H1 (cell line): ENCODE results near the gene MOCS3. TPM values are rescaled to one million over a fixed set of nuclear protein-coding genes. Genes with fewer than 3 reads are reported as not detected.

Experiments used
- CTCF ChIA-PET: fragments of 300-600 bp; sonication (Branson Sonifier 250); formaldehyde crosslinking; loops from one replicate; lab custom pipeline; 2021; ENCODE audit not compliant: partially characterized antibody; lab: Charles Lee
- POLR2A ChIA-PET: fragments of 300-600 bp; sonication (Branson Sonifier 250); formaldehyde crosslinking; loops from one replicate; lab custom pipeline; 2021; ENCODE audit warnings: inconsistent platforms; ENCODE audit not compliant: partially characterized antibody; lab: Charles Lee
- DNase-seq, 2 experiments: peaks; one replicate each; pipeline versions ENCODE4 v3.0.0 to v3.0.0-alpha.2; 2010 to 2022; ENCODE audit warnings: low spot score in 2 of 2, low read depth in 1 of 2, mixed read lengths in 1 of 2
- FAIRE-seq: peaks from 2 replicates; lab custom pipeline; 2011; peaks lifted over from hg19 to GRCh38; lab: Jason Lieb, UNC
- H2AFZ ChIP-seq: 2 replicates; pipeline ENCODE4 v1.8.1; 2012; ENCODE audit warnings: low read length, inconsistent platforms
- H2AK5ac ChIP-seq: 2 replicates; pipeline ENCODE4 v1.6.1; 2013; ENCODE audit warnings: low read depth, low read length
- H2BK120ac ChIP-seq: replicated peaks from 2 replicates; pipeline ENCODE3; 2013; ENCODE audit warnings: low read depth, low read length, inconsistent platforms
- H2BK12ac ChIP-seq: 2 replicates; pipeline ENCODE4 v1.6.1; 2013; ENCODE audit warnings: low read depth, low read length
- H2BK15ac ChIP-seq: 2 replicates; pipeline ENCODE4 v1.6.1; 2013; ENCODE audit warnings: low read length
- H2BK20ac ChIP-seq: 2 replicates; pipeline ENCODE4 v1.6.1; 2013; ENCODE audit warnings: low read length
- H2BK5ac ChIP-seq: 2 replicates; pipeline ENCODE4 v1.6.1; 2013; ENCODE audit warnings: low read depth, low read length
- H3K14ac ChIP-seq: 2 replicates; pipeline ENCODE4 v1.6.1; 2013; ENCODE audit warnings: inconsistent platforms; ENCODE audit not compliant: insufficient read length
- H3K18ac ChIP-seq: 2 replicates; pipeline ENCODE4 v1.6.1; 2013; ENCODE audit warnings: low read length; ENCODE audit errors: extremely low read depth
- H3K23ac ChIP-seq: 2 replicates; pipeline ENCODE4 v1.6.1; 2013; ENCODE audit warnings: inconsistent platforms; ENCODE audit not compliant: insufficient read length
- H3K23me2 ChIP-seq: 2 replicates; pipeline ENCODE4 v1.6.1; 2013; ENCODE audit warnings: low read depth, low read length
- H3K27ac ChIP-seq: 2 replicates; pipeline ENCODE4 v1.6.1; 2011; ENCODE audit warnings: low read depth, low read length, inconsistent platforms
- H3K27me3 ChIP-seq, 4 experiments: replicated peaks in 1 of 4; 1 replicate in 1 of 4; 2 replicates in 3 of 4; pipeline versions ENCODE4 v1.6.1 to v1.8.1; 2011 to 2013; ENCODE audit warnings: low read length in 3 of 4, mild to moderate bottlenecking in 3 of 4, inconsistent platforms in 2 of 4, mixed read lengths in 2 of 4, moderate library complexity in 1 of 4; ENCODE audit not compliant: control insufficient read depth in 3 of 4, insufficient read depth in 3 of 4; ENCODE audit errors: extremely low read depth in 1 of 4
- H3K36me3 ChIP-seq, 4 experiments: 2 replicates each; pipeline versions ENCODE4 v1.6.1 to v1.8.1; 2011 to 2013; ENCODE audit warnings: mild to moderate bottlenecking in 4 of 4, low read length in 3 of 4, moderate library complexity in 2 of 4, control low read depth in 1 of 4, inconsistent platforms in 1 of 4; ENCODE audit not compliant: insufficient read depth in 4 of 4, control insufficient read depth in 2 of 4
- H3K4ac ChIP-seq: replicated peaks from 2 replicates; pipeline ENCODE3; 2013; ENCODE audit warnings: low read length, low read depth, mixed read lengths, inconsistent platforms; ENCODE audit not compliant: insufficient read length
- H3K4me1 ChIP-seq, 4 experiments: replicated peaks in 1 of 4; 1 replicate in 1 of 4; 2 replicates in 3 of 4; pipeline versions ENCODE4 v1.6.1 to v1.8.1; 2011 to 2013; ENCODE audit warnings: low read length in 3 of 4, inconsistent platforms in 2 of 4, mixed read lengths in 1 of 4; ENCODE audit not compliant: insufficient read depth in 4 of 4, control insufficient read depth in 3 of 4
- H3K4me2 ChIP-seq, 2 experiments: 2 replicates each; pipeline versions ENCODE4 v1.6.1 to v1.8.1; 2011 to 2013; ENCODE audit warnings: low read depth in 2 of 2, low read length in 2 of 2, control low read depth in 1 of 2, inconsistent platforms in 1 of 2, mild to moderate bottlenecking in 1 of 2; ENCODE audit not compliant: insufficient read depth in 1 of 2
- H3K4me3 ChIP-seq, 4 experiments: fragments of 200-600, 300-600 bp in 1 of 4; sonication (generic), shearing (Covaris generic), sonication (Bioruptor Twin) in 1 of 4; 2 replicates each; pipeline versions ENCODE4 v1.5.1 to v1.8.1; 2011 to 2016; ENCODE audit warnings: low read length in 4 of 4, low read depth in 3 of 4, control low read depth in 2 of 4, inconsistent platforms in 2 of 4, mild to moderate bottlenecking in 2 of 4, mixed read lengths in 1 of 4, moderate library complexity in 1 of 4; ENCODE audit not compliant: insufficient read depth in 2 of 4; ENCODE audit errors: extremely low read depth in 1 of 4
- H3K56ac ChIP-seq: replicated peaks from 2 replicates; pipeline ENCODE3; 2013; ENCODE audit warnings: low read depth, mild to moderate bottlenecking, mixed read lengths, low read length, inconsistent platforms; ENCODE audit not compliant: insufficient read length
- H3K79me1 ChIP-seq: 2 replicates; pipeline ENCODE4 v1.6.1; 2013; ENCODE audit warnings: low read depth, low read length, control low read depth
- H3K79me2 ChIP-seq, 2 experiments: 2 replicates each; pipeline versions ENCODE4 v1.6.1 to v1.8.1; 2012 to 2013; ENCODE audit warnings: low read length in 2 of 2, mild to moderate bottlenecking in 2 of 2, inconsistent platforms in 1 of 2; ENCODE audit not compliant: insufficient read depth in 2 of 2, control insufficient read depth in 1 of 2
- H3K9ac ChIP-seq, 4 experiments: replicated peaks in 1 of 4; 1 replicate in 1 of 4; 2 replicates in 3 of 4; pipeline versions ENCODE4 v1.6.1 to v1.8.1; 2011 to 2013; ENCODE audit warnings: low read depth in 3 of 4, low read length in 3 of 4, control low read depth in 2 of 4, mild to moderate bottlenecking in 2 of 4, moderate library complexity in 2 of 4, inconsistent platforms in 1 of 4; ENCODE audit errors: extremely low read depth in 1 of 4
- H3K9me3 ChIP-seq, 2 experiments: 2 replicates each; pipeline versions ENCODE4 v1.6.1 to v1.8.1; 2012 to 2013; ENCODE audit warnings: mild to moderate bottlenecking in 2 of 2, moderate library complexity in 2 of 2, control low read depth in 1 of 2, inconsistent platforms in 1 of 2, low read depth in 1 of 2, low read length in 1 of 2, mixed read lengths in 1 of 2; ENCODE audit not compliant: insufficient read depth in 2 of 2
- H4K20me1 ChIP-seq, 2 experiments: replicated peaks in 1 of 2; 2 replicates each; pipeline versions ENCODE3 to v1.8.1; 2011 to 2013; ENCODE audit warnings: inconsistent platforms in 2 of 2, low read length in 2 of 2, mild to moderate bottlenecking in 1 of 2; ENCODE audit not compliant: insufficient read depth in 2 of 2, control insufficient read depth in 1 of 2
- H4K5ac ChIP-seq: 2 replicates; pipeline ENCODE4 v1.6.1; 2013; ENCODE audit warnings: low read length, low read depth, mixed read lengths, inconsistent platforms; ENCODE audit not compliant: insufficient read length
- H4K8ac ChIP-seq: 2 replicates; pipeline ENCODE4 v1.8.0; 2013; ENCODE audit warnings: mild to moderate bottlenecking, moderate library complexity, low read length, inconsistent platforms; ENCODE audit not compliant: insufficient read depth; ENCODE audit errors: extremely low read depth
- H4K91ac ChIP-seq: replicated peaks from 2 replicates; pipeline ENCODE3; 2013; ENCODE audit warnings: low read length, mixed read lengths, inconsistent platforms; ENCODE audit not compliant: insufficient read length
- E2F6 ChIP-seq: IDR thresholded peaks from 2 replicates; pipeline ENCODE4 v1.6.1; 2012; ENCODE audit warnings: inconsistent platforms
- GABPA ChIP-seq: IDR thresholded peaks from 2 replicates; pipeline ENCODE4 v1.6.1; 2011; ENCODE audit warnings: mild to moderate bottlenecking, low read length, moderate library complexity, borderline replicate concordance; ENCODE audit not compliant: insufficient read depth
- KDM1A ChIP-seq: fragments of 200-600, 300-600 bp; sonication (generic); IDR thresholded peaks from 2 replicates; pipeline ENCODE4 v1.7.1; 2016; ENCODE audit warnings: mild to moderate bottlenecking, low read length, borderline replicate concordance
- RAD21 ChIP-seq, 2 experiments: IDR thresholded peaks in 1 of 2; conservative IDR thresholded peaks in 1 of 2; 2 replicates each; pipeline ENCODE4 v1.6.1; 2011; ENCODE audit warnings: low read depth in 2 of 2, low read length in 2 of 2, improper control_type of control experiment in 1 of 2, inconsistent platforms in 1 of 2, mild to moderate bottlenecking in 1 of 2, moderate library complexity in 1 of 2
- RBBP5 ChIP-seq: IDR thresholded peaks from 2 replicates; pipeline ENCODE4 v1.7.1; 2012; ENCODE audit warnings: low read depth, mild to moderate bottlenecking, inconsistent platforms, low read length, moderate library complexity, borderline replicate concordance
- SIRT6 ChIP-seq: IDR thresholded peaks from one replicate; pipeline ENCODE4 v1.7.1; 2012; ENCODE audit warnings: low read length, inconsistent platforms
- SP1 ChIP-seq: IDR thresholded peaks from 2 replicates; pipeline ENCODE4 v1.6.1; 2011; ENCODE audit warnings: low read depth, low read length
- TAF1 ChIP-seq: IDR thresholded peaks from 2 replicates; pipeline ENCODE4 v1.6.1; 2011; ENCODE audit warnings: mild to moderate bottlenecking, low read depth, low read length
- TAF7 ChIP-seq: optimal IDR thresholded peaks from 2 replicates; pipeline ENCODE3; 2011; ENCODE audit warnings: low read depth, mild to moderate bottlenecking, inconsistent platforms, low read length, moderate library complexity, borderline replicate concordance
- WGBS, 2 experiments: shearing (Covaris generic) in 1 of 2; methylation state at CpG; one replicate each; pipeline versions ENCODE4 v1.1.6 to v1.1.7; 2013 to 2015; ENCODE audit warnings: low lambda C conversion rate in 2 of 2, mixed read lengths in 2 of 2, inconsistent platforms in 1 of 2, low coverage in 1 of 2, missing lambda C conversion rate in 1 of 2; ENCODE audit not compliant: insufficient replicate concordance in 2 of 2, insufficient coverage in 1 of 2, insufficient read length in 1 of 2; ENCODE audit errors: extremely low coverage in 1 of 2, missing lambda C conversion rate in 1 of 2; 5-methylcytosine and 5-hydroxymethylcytosine counted together
- polyA plus RNA-seq, 7 experiments: library from polyadenylated mRNA; depleted of rRNA in 3 of 7; stranded (reverse) in 5 of 7; unstranded in 2 of 7; fragments of >200 nt in 5 of 7; fragments of 200-250 nt in 2 of 7; gene quantifications; 1 replicate in 5 of 7; 2 replicates in 1 of 7; 4 replicates in 1 of 7; pipeline versions ENCODE4 v1.2.1 to v1.2.3, GENCODE V29; 2011 to 2013; ENCODE audit warnings: missing spikeins in 2 of 7, mixed read lengths in 2 of 7
- total RNA-seq: library from RNA; stranded (reverse); fragmentation: NEBNext Ultra II Directional; extraction: Animal tissue kit (Norgen Biotek cat#: 25700); gene quantifications from 2 replicates; pipeline ENCODE4 v1.2.1, GENCODE V29; 2021
- TF ChIP-seq, protein P1 (sequence below), 3 experiments: IDR thresholded peaks; 1 replicate in 2 of 3; 2 replicates in 1 of 3; pipeline versions ENCODE4 v1.5.1 to v1.6.1; 2011; ENCODE audit warnings: low read length in 3 of 3, mild to moderate bottlenecking in 3 of 3, inconsistent platforms in 2 of 3, low read depth in 1 of 3, moderate library complexity in 1 of 3; ENCODE audit not compliant: insufficient read depth in 1 of 3; ENCODE audit errors: control extremely low read depth in 1 of 3

MOCS3 gene
- total and polyA plus RNA-seq, 2 of the 8 experiments (the other 6 are each of a cell fraction or from before 2014, with no cell fraction given), result 6.2 to 6.3 TPM

- peaks cover 0 to 27% (median 3%) of the 10 kb centered on the region in 4 experiments; a peak in 5 of 8 replicates for H3K36me3 ChIP-seq
- no peak overlapping the region for H2BK120ac ChIP-seq
- ChIA-PET POLR2A (interaction anchor here (1.3 to 5.5 kb wide), 2 partner anchors 12 to 48 kb away, joined by 4 to 37 read pairs; partner anchors contain the start of gene ADNP), CTCF (interaction anchor here (0.8 to 1.6 kb wide), 3 partner anchors 11 to 35 kb away, joined by 3 to 5 read pairs (median 5); no protein-coding TSS in a partner anchor)
- no peaks in the 10 kb centered on the region for H3K23me2 ChIP-seq
- H4K5ac ChIP-seq, result no peak overlapping the region
- H3K56ac ChIP-seq, result no peak overlapping the region
- H2AFZ ChIP-seq, result no peak overlapping the region
- H3K4me2 ChIP-seq, result no peak overlapping the region
- H3K79me2 ChIP-seq, result peaks cover 68 to 100% of the 10 kb centered on the region in 2 experiments
- H3K79me1 ChIP-seq, result no peaks in the 10 kb centered on the region
- no peak overlapping the region for H2BK5ac ChIP-seq
- H2BK15ac ChIP-seq, result no peak overlapping the region
- no peak for DNase-seq
- no peak overlapping the region for H3K18ac ChIP-seq
- no peak overlapping the region for H2BK12ac ChIP-seq
- H2BK20ac ChIP-seq, result no peak overlapping the region
- no peak overlapping the region for H4K91ac ChIP-seq
- H3K14ac ChIP-seq, result no peak overlapping the region
- H4K20me1 ChIP-seq, result peaks cover 50 to 61% of the 10 kb centered on the region in 2 experiments
- no peak overlapping the region for H3K27ac ChIP-seq
- H3K23ac ChIP-seq, result no peak overlapping the region
- H2AK5ac ChIP-seq, result no peak overlapping the region
- FAIRE-seq, result no peak
- H3K27me3 ChIP-seq, result no peaks in the 10 kb centered on the region
- no peak overlapping the region for H4K8ac ChIP-seq
- no peak overlapping the region for H3K4ac ChIP-seq
- no peaks in the 10 kb centered on the region for H3K9me3 ChIP-seq
- no peak overlapping the region for H3K4me3 ChIP-seq
- H3K9ac ChIP-seq, result no peak overlapping the region
- peaks cover 0 to 20% (median 5%) of the 10 kb centered on the region in 4 experiments; a peak in 5 of 7 replicates for H3K4me1 ChIP-seq
- 91% methylated on average over 3 of the region's 3 CpGs; no CpG with 5 or more reads in 1 of the 2 experiments for WGBS, 2 experiments
- TF ChIP-seq E2F6 (no peak), RBBP5 (no peak), RAD21 (IDR thresholded peaks at IDR 0.05 in 1 of 2, conservative IDR thresholded peaks at IDR 0.05 in 1 of 2; ENCODE audit: low read depth in 2 of 2, low read length in 2 of 2) (no peak), SP1 (no peak), SIRT6 (no peak), KDM1A (no peak), TAF7 (no peak), TAF1 (no peak), GABPA (no peak)
- TF ChIP-seq, protein P1, sequence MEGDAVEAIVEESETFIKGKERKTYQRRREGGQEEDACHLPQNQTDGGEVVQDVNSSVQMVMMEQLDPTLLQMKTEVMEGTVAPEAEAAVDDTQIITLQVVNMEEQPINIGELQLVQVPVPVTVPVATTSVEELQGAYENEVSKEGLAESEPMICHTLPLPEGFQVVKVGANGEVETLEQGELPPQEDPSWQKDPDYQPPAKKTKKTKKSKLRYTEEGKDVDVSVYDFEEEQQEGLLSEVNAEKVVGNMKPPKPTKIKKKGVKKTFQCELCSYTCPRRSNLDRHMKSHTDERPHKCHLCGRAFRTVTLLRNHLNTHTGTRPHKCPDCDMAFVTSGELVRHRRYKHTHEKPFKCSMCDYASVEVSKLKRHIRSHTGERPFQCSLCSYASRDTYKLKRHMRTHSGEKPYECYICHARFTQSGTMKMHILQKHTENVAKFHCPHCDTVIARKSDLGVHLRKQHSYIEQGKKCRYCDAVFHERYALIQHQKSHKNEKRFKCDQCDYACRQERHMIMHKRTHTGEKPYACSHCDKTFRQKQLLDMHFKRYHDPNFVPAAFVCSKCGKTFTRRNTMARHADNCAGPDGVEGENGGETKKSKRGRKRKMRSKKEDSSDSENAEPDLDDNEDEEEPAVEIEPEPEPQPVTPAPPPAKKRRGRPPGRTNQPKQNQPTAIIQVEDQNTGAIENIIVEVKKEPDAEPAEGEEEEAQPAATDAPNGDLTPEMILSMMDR (IDR thresholded peaks at IDR 0.05; ENCODE audit: control extremely low read depth in 1 of 3, insufficient read depth in 1 of 3, low read depth in 1 of 3, low read length in 3 of 3), result no peak
These were observed 40.2 kb upstream of the MOCS3 start for GRCh38 chr20:50918403-50918802.
